CD14-positive monocyte (primary cell): ENCODE measurements around the gene OSBPL9. TPM values are rescaled to one million over a fixed set of nuclear protein-coding genes. Genes with fewer than 3 reads are reported as not detected.

ENCODE experiments used
- DNase-seq, 3 donors: peaks; one replicate each; pipeline ENCODE4 v3.0.0-alpha.2; 2011 to 2022
- H2AFZ ChIP-seq: 2 replicates; pipeline ENCODE4 v1.6.0; 2012; ENCODE audit warnings: mild to moderate bottlenecking, low read depth, low read length, inconsistent platforms; ENCODE audit not compliant: insufficient read depth, poor library complexity, severe bottlenecking
- H3K27ac ChIP-seq, 2 donors: 1 replicate in 1 of 2; 2 replicates in 1 of 2; pipeline ENCODE4 v1.5.1; 2012 to 2013; ENCODE audit warnings: low read length in 2 of 2, control low read depth in 1 of 2, inconsistent platforms in 1 of 2, low read depth in 1 of 2, mild to moderate bottlenecking in 1 of 2
- H3K27me3 ChIP-seq, 2 donors: one replicate each; pipeline versions ENCODE4 v1.6.0 to v1.6.1; 2011 to 2013; ENCODE audit warnings: low read length in 2 of 2; ENCODE audit not compliant: control insufficient read depth in 2 of 2, insufficient read depth in 2 of 2
- H3K36me3 ChIP-seq, 2 donors: replicated peaks in 1 of 2; 1 replicate in 1 of 2; 2 replicates in 1 of 2; pipeline versions ENCODE4 v1.5.1 to v1.6.1; 2012 to 2013; ENCODE audit warnings: low read length in 2 of 2, control low read depth in 1 of 2, inconsistent platforms in 1 of 2, mild to moderate bottlenecking in 1 of 2; ENCODE audit not compliant: insufficient read depth in 2 of 2, control insufficient read depth in 1 of 2
- H3K4me1 ChIP-seq, 2 donors: 1 replicate in 1 of 2; 2 replicates in 1 of 2; pipeline versions ENCODE4 v1.5.1 to v1.6.1; 2012 to 2013; ENCODE audit warnings: low read length in 2 of 2, control low read depth in 1 of 2, inconsistent platforms in 1 of 2, mild to moderate bottlenecking in 1 of 2, moderate library complexity in 1 of 2; ENCODE audit not compliant: insufficient read depth in 2 of 2, control insufficient read depth in 1 of 2
- H3K4me2 ChIP-seq: replicated peaks from 2 replicates; pipeline ENCODE3; 2012; ENCODE audit warnings: low read length, moderate library complexity, mild to moderate bottlenecking; ENCODE audit not compliant: poor library complexity, severe bottlenecking; ENCODE audit errors: extremely low read depth
- H3K4me3 ChIP-seq, 3 experiments: fragments of 200-600 bp in 1 of 3; sonication (generic) in 1 of 3; replicated peaks in 1 of 3; 1 replicate in 2 of 3; 2 replicates in 1 of 3; pipeline ENCODE4 v1.5.1; 2011 to 2013; ENCODE audit warnings: low read length in 3 of 3, mild to moderate bottlenecking in 3 of 3, control low read depth in 2 of 3, low read depth in 2 of 3, inconsistent platforms in 1 of 3, moderate library complexity in 1 of 3
- H3K79me2 ChIP-seq: 2 replicates; pipeline ENCODE4 v1.6.0; 2012; ENCODE audit warnings: mild to moderate bottlenecking, control low read depth, inconsistent platforms, low read length, moderate library complexity; ENCODE audit not compliant: insufficient read depth
- H3K9ac ChIP-seq: 2 replicates; pipeline ENCODE4 v1.6.0; 2017; ENCODE audit warnings: low read length, mild to moderate bottlenecking; ENCODE audit not compliant: insufficient read depth, poor library complexity, severe bottlenecking
- H3K9me3 ChIP-seq, 2 donors: replicated peaks in 1 of 2; 1 replicate in 1 of 2; 2 replicates in 1 of 2; pipeline versions ENCODE4 v1.5.1 to v1.6.1; 2012 to 2013; ENCODE audit warnings: low read length in 2 of 2, control low read depth in 1 of 2; ENCODE audit not compliant: control insufficient read depth in 1 of 2, insufficient read depth in 1 of 2
- H4K20me1 ChIP-seq: 2 replicates; pipeline ENCODE4 v1.6.0; 2012; ENCODE audit warnings: mild to moderate bottlenecking, low read length, control low read depth, moderate library complexity; ENCODE audit not compliant: insufficient read depth
- H3K27ac Mint-ChIP-seq, 7 donors: one replicate each; pipeline ENCODE4 v1.8.0; 2020; ENCODE audit warnings: mild to moderate bottlenecking in 7 of 7, mixed read lengths in 7 of 7, moderate library complexity in 6 of 7, inconsistent platforms in 2 of 7
- H3K27me3 Mint-ChIP-seq, 3 donors: one replicate each; pipeline ENCODE4 v1.8.0; 2021 to 2022; ENCODE audit warnings: low read depth in 3 of 3, mild to moderate bottlenecking in 3 of 3, mixed read lengths in 3 of 3, moderate library complexity in 3 of 3, inconsistent platforms in 1 of 3
- H3K36me3 Mint-ChIP-seq, 2 donors: one replicate each; pipeline ENCODE4 v1.8.0; 2020; ENCODE audit warnings: mixed read lengths in 2 of 2, inconsistent platforms in 1 of 2, mild to moderate bottlenecking in 1 of 2
- H3K4me1 Mint-ChIP-seq: one replicate; pipeline ENCODE4 v1.8.0; 2020; ENCODE audit warnings: mild to moderate bottlenecking, mixed read lengths
- H3K4me3 Mint-ChIP-seq, 2 donors: one replicate each; pipeline ENCODE4 v1.8.0; 2020; ENCODE audit warnings: mild to moderate bottlenecking in 2 of 2, mixed read lengths in 2 of 2, moderate library complexity in 1 of 2
- H3K9me3 Mint-ChIP-seq, 7 donors: one replicate each; pipeline ENCODE4 v1.8.0; 2020 to 2022; ENCODE audit warnings: mixed read lengths in 7 of 7, mild to moderate bottlenecking in 6 of 7, moderate library complexity in 6 of 7, inconsistent platforms in 2 of 7
- CTCF ChIP-seq: fragments of 200-600 bp; IDR thresholded peaks from one replicate; pipeline ENCODE4 v1.8.0; 2022; ENCODE audit warnings: antibody characterized with exemption, mild to moderate bottlenecking
- WGBS: methylation state at CpG from one replicate; pipeline ENCODE4 v1.1.5; 2013; ENCODE audit warnings: missing lambda C conversion rate; ENCODE audit not compliant: insufficient coverage; 5-methylcytosine and 5-hydroxymethylcytosine counted together
- intact Hi-C, 2 donors: fragments of 100-400 bp; cut with micrococcal nuclease; formaldehyde crosslinking; loops; one replicate each; pipeline versions ENCODE4 v1.15.0 to v1.15.1; 2023
- polyA plus RNA-seq, 3 donors: library from polyadenylated mRNA; depleted of rRNA in 1 of 3; unstranded in 2 of 3; stranded (reverse) in 1 of 3; fragments of 300-500 nt in 2 of 3; fragments of >200 nt in 1 of 3; fragmentation: Illumina TruSeq in 2 of 3; gene quantifications; 1 replicate in 2 of 3; 2 replicates in 1 of 3; pipeline ENCODE4 v1.2.3, GENCODE V29; 2012 to 2021

The OSBPL9 gene
- polyA plus RNA-seq, 3 donors: 22.2 to 41.4 (median 31.3) TPM

- H3K79me2 ChIP-seq: peaks cover 42% of the 10 kb centered on the region
These were observed 72.8 kb downstream of the OSBPL9 start for GRCh38 chr1:51689643-51690042.

GRCh38 chr1:51690285-51690961, 73.5 kb downstream of the OSBPL9 start:
- H3K9ac ChIP-seq: peak overlapping the region; percentile 27

More at GRCh38 chr1:51689643-51690042, 72.8 kb downstream of the OSBPL9 start:
- no peak overlapping the region for H3K4me3 ChIP-seq
- intact Hi-C loops: loop anchor here in 1 of 2 donors (10.0 kb wide), 1 partner anchor 55 kb away; no protein-coding TSS in a partner anchor
- no peak overlapping the region for H3K4me2 ChIP-seq
- no peaks in the 10 kb centered on the region for H3K27me3 ChIP-seq
- no peaks in the 10 kb centered on the region for H3K27me3 Mint-ChIP-seq
- no peaks in the 10 kb centered on the region for H3K9me3 ChIP-seq
- H4K20me1 ChIP-seq: peaks cover 61% of the 10 kb centered on the region
- H3K27ac Mint-ChIP-seq: peak overlapping the region in 6 of 7 donors; percentile 53 to 89 (median 85)
- peaks cover 12 to 29% of the 10 kb centered on the region in 2 donors for H3K4me1 ChIP-seq
- peak overlapping the region in 1 of 2 donors; percentile 82 for H3K27ac ChIP-seq
- no peak overlapping the region for H3K9ac ChIP-seq
- H3K4me1 Mint-ChIP-seq: peaks cover 27% of the 10 kb centered on the region
- no peak for DNase-seq
- H3K36me3 ChIP-seq: no peaks in the 10 kb centered on the region
- no peak overlapping the region for H2AFZ ChIP-seq
- H3K4me3 Mint-ChIP-seq: no peak overlapping the region
- no peak for TF ChIP-seq CTCF
- peaks cover 4% of the 10 kb centered on the region in 2 donors for H3K36me3 Mint-ChIP-seq
- peaks cover 0 to 2% (median 0%) of the 10 kb centered on the region in 7 donors for H3K9me3 Mint-ChIP-seq

More at GRCh38 chr1:51690285-51690961, 73.5 kb downstream of the OSBPL9 start:
- H2AFZ ChIP-seq: no peak overlapping the region
- peaks cover 48% of the 10 kb centered on the region for H3K79me2 ChIP-seq
- H3K27ac ChIP-seq: peak overlapping the region in 1 of 2 donors; percentile 82
- peak; percentile 76 to 86 (median 84) for DNase-seq
- Mint-ChIP-seq H3K36me3 (peaks cover 4% of the 10 kb centered on the region in 2 donors), H3K9me3 (no peaks in the 10 kb centered on the region), H3K4me3 (peak overlapping the region in 1 of 2 donors; percentile 39), H3K27ac (peak overlapping the region in 6 of 7 donors; percentile 75 to 89 (median 87)), H3K4me1 (peaks cover 27% of the 10 kb centered on the region), H3K27me3 (no peaks in the 10 kb centered on the region)
- peak overlapping the region; percentile 43 for H3K4me2 ChIP-seq
- H3K9me3 ChIP-seq: no peaks in the 10 kb centered on the region
- H3K4me3 ChIP-seq: peak overlapping the region in 1 of 3 experiments; percentile 30
- 0% methylated on average over 1 of the region's 3 CpGs for WGBS
- intact Hi-C loops: loop anchor here in 1 of 2 donors (10.0 kb wide), 1 partner anchor 56 kb away; no protein-coding TSS in a partner anchor
- peaks cover 66% of the 10 kb centered on the region for H4K20me1 ChIP-seq
- H3K36me3 ChIP-seq: no peaks in the 10 kb centered on the region
- no peak for TF ChIP-seq CTCF
- H3K4me1 ChIP-seq: peaks cover 12 to 29% of the 10 kb centered on the region in 2 donors
- H3K27me3 ChIP-seq: no peaks in the 10 kb centered on the region
